Measurements from ENCODE around the gene TMEM222.
"Not testable (repeated sequence)": the region's sequence is repeated elsewhere in the genome, so short reads cannot be mapped to it uniquely, and the experiment has no call there.

The TMEM222 gene

DNA sequence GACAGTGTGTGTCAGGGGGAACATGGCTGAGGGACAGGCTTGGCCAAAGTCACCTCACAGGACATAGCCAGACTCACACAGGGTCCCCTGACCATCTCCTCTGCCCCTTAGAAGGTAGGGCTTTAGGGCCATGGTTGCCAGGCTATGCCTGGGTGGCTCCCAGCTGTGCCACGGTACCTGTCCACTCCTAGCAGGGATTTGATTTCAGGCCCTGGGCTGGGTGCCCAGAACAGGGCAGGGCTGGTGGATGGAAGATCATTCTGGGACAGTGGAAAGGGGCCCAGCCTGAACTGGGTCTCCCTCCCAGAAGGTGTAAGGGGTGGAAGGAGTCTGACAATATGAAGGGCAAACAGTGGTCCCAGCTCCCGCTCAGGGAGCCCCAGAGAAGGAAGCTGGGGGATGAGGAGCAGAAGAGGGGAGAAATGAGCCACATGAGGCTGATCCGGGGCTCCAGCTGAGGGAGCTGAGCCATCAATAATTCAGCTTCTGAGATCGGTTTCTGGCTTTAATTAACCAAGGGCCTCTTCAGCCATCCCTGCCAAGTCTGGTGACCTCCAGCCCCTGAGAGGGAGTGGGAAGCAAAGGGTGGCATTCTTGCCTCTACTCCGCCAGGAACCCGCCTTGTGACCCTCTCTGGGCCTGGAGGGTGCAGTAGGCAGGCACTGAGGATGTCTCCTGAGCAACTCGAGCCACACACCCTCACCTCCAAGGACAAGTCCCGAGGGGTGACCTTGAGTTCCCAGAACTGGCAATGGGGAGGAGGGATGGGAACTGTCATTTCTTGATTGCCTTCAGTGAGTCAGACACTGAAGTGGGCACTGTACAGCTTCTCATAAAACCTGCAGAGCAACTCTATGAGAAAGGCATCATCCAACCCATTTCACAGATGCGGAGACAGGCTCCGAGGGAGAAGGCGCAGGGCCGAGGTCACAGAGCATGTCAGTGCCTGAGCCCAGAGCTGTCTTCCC, 59.1 kb downstream of the TMEM222 start:
- DNase-seq: no peak

DNA sequence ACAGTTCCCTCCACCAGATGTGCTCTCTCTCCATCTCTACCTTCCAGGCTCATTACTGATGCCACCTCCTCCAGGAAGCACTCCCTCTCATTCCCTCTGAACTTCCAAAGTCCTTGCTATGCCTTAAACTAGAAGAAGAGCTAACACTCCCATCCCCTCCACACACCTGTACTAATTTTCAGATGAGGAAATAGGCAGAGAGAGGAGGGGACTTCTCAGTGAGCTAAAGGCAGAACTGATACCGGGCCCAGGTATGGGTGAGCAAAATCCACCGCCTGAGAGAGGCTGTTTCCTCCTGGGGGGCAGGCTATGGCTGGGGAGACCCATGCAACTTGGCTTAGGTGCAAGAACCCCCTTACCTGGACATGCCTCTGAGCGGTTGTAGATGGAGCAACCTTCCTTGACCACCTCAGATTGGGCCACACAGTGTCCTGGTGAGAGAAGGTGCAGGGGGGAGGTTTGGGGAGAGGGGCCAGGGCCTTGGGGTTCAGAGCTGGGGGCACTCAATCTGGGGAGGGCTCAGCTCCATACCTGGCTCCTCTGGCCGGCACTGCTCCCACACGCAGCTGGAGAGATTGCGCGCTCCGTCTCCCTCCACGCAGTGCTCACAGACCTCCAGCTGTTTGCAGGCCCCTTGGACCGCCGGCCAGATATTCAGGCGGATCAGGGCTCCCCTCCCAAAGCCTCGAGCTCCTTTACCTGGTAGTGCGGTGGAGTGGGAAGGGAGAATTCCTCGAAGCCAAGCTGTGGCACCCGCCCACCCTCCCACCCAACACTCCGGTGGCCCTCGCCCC, 60.2 kb downstream of the TMEM222 start:
- DNase-seq: no peak

DNA sequence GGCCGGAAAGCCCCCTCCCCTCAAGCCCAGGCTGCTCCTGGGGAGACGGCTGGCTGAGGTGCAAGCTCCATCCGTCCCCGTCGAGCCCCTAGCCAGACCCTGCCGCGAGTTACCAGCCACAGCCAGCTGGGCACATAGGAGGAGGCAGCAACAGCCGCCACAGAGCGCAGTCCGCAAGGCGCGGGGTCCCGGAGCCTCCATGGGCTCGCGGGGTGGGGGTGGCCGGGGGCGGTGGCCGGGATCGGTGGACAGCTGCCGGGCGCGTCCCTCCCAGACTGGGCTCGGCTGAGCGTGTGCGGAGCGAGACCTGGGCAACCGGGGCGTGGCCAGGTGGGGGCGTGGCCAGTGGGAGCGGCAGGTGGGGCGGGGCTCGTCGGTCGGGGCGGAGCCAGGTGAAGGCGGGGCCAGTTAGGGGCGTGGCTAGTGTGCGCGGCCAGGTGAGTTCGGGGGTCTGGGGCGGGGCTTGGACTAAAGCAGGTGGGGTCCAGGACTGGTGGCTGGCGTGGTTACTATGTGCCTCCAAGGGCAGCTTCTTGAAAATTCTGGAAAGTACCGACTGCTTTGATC, 61.2 kb downstream of the TMEM222 start, which contains the start of gene CD164L2:
Gene CD164L2, minus strand, starts transcription at position 295 of the 567 bp plus-strand sequence. Its CDS starts 94 bp downstream, at position 201.
- peak; percentile 40 for DNase-seq

- DNase-seq: no peak
Observed at GRCh38 chr1:27383661-27384060, 61.7 kb downstream of the TMEM222 start.

DNA sequence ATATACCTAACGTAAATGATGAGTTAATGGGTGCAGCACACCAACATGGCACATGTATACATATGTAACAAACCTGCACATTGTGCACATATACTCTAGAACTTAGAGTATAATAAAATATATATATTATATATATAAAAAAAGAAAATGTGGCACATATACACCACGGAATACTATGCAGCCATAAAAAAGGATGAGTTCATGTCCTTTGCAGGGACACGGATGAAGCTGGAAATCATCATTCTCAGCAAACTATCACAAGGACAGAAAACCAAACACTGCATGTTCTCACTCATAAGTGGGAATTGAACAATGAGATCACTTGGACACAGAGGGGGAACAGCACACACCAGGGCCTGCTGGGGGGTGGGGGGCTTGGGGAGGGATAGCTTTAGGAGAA, 62.8 kb downstream of the TMEM222 start:
- not testable (repeated sequence) for DNase-seq

All from CD4-positive, alpha-beta T cell treated with Interleukin-21 for 1 hour (primary cell).